ENCODE results near the gene DLEC1.

DNA sequence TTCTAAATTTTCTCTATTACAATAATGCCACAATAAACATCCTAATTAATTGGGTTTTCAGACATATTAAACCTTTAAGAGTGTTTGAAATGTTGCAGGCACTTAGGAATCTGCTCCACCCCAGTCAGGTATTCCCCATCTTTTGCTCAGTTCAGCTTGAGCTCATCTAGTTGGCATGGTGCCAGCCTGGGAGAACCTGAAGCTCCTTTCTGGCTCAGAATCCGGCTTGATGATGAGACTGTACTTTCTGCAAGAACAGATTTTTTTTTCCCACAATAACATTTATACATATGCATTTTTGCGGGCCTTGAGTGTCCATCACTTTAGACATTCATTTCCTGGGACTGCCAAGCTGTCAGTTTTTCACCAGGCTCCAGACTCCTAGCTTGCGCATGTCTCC, 118.6 kb downstream of the DLEC1 start:
- TF ChIP-seq, protein P1, sequence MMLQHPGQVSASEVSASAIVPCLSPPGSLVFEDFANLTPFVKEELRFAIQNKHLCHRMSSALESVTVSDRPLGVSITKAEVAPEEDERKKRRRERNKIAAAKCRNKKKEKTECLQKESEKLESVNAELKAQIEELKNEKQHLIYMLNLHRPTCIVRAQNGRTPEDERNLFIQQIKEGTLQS (CRISPR knock-in tag; conservative IDR thresholded peaks at IDR 0.05) = no peak
- no peak for TF ChIP-seq ZNF416 (CRISPR knock-in tag; IDR thresholded peaks at IDR 0.05)
- TF ChIP-seq, protein P2, sequence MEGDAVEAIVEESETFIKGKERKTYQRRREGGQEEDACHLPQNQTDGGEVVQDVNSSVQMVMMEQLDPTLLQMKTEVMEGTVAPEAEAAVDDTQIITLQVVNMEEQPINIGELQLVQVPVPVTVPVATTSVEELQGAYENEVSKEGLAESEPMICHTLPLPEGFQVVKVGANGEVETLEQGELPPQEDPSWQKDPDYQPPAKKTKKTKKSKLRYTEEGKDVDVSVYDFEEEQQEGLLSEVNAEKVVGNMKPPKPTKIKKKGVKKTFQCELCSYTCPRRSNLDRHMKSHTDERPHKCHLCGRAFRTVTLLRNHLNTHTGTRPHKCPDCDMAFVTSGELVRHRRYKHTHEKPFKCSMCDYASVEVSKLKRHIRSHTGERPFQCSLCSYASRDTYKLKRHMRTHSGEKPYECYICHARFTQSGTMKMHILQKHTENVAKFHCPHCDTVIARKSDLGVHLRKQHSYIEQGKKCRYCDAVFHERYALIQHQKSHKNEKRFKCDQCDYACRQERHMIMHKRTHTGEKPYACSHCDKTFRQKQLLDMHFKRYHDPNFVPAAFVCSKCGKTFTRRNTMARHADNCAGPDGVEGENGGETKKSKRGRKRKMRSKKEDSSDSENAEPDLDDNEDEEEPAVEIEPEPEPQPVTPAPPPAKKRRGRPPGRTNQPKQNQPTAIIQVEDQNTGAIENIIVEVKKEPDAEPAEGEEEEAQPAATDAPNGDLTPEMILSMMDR (IDR thresholded peaks at IDR 0.05) = no peak
- TF ChIP-seq IRF2 (CRISPR knock-in tag; IDR thresholded peaks at IDR 0.05; ENCODE audit: borderline replicate concordance, low read depth) = no peak
- TF ChIP-seq NR1H2 (CRISPR knock-in tag; IDR thresholded peaks at IDR 0.05) = no peak
- no peak for TF ChIP-seq CREB1 (CRISPR knock-in tag; IDR thresholded peaks at IDR 0.05)
- TF ChIP-seq JUN (CRISPR knock-in tag; IDR thresholded peaks at IDR 0.05) = no peak
- no peak for TF ChIP-seq FOXJ3 (CRISPR knock-in tag; IDR thresholded peaks at IDR 0.05; ENCODE audit: borderline replicate concordance)

Measured in WTC11 (cell line).